Endodermal cell (in vitro differentiated cells): ENCODE data around the gene CIP2A. TPM values are rescaled to one million over a fixed set of nuclear protein-coding genes. Genes with fewer than 3 reads are reported as not detected.

ENCODE experiments used
- DNase-seq: peaks from one replicate; pipeline ENCODE4 v3.0.0-alpha.2; 2017
- H3K27ac ChIP-seq: 2 replicates; pipeline ENCODE4 v1.5.1; 2013; ENCODE audit warnings: mild to moderate bottlenecking, low read depth, low read length, moderate library complexity
- H3K27me3 ChIP-seq: 2 replicates; pipeline ENCODE4 v1.6.1; 2013; ENCODE audit warnings: mild to moderate bottlenecking, low read length, moderate library complexity; ENCODE audit not compliant: insufficient read depth, control insufficient read depth, poor library complexity, severe bottlenecking
- H3K36me3 ChIP-seq: 2 replicates; pipeline ENCODE4 v1.7.0; 2013; ENCODE audit warnings: mild to moderate bottlenecking, low read length, moderate library complexity; ENCODE audit not compliant: control insufficient read depth, insufficient read depth
- H3K4me1 ChIP-seq: one replicate; pipeline ENCODE4 v1.7.0; 2013; ENCODE audit warnings: low read length; ENCODE audit not compliant: control insufficient read depth, insufficient read depth
- H3K4me3 ChIP-seq: 2 replicates; pipeline ENCODE4 v1.5.1; 2013; ENCODE audit warnings: mild to moderate bottlenecking, low read length, moderate library complexity
- H3K9ac ChIP-seq: 2 replicates; pipeline ENCODE4 v1.6.1; 2013; ENCODE audit warnings: mild to moderate bottlenecking, low read length, moderate library complexity; ENCODE audit not compliant: poor library complexity, severe bottlenecking; ENCODE audit errors: extremely low read depth
- H3K9me3 ChIP-seq: 2 replicates; pipeline ENCODE4 v1.6.1; 2013; ENCODE audit warnings: mild to moderate bottlenecking, low read length, moderate library complexity; ENCODE audit not compliant: control insufficient read depth
- H3K27ac Mint-ChIP-seq: 2 replicates; pipeline ENCODE4 v1.8.0; 2020; ENCODE audit warnings: mixed read lengths
- H3K27me3 Mint-ChIP-seq: 2 replicates; pipeline ENCODE4 v1.8.0; 2021; ENCODE audit warnings: mild to moderate bottlenecking, mixed read lengths; ENCODE audit not compliant: insufficient read depth
- H3K36me3 Mint-ChIP-seq: 2 replicates; pipeline ENCODE4 v1.8.0; 2020; ENCODE audit warnings: low read depth, mixed read lengths
- H3K4me1 Mint-ChIP-seq: 2 replicates; pipeline ENCODE4 v1.8.0; 2020; ENCODE audit warnings: mixed read lengths
- H3K4me3 Mint-ChIP-seq: 2 replicates; pipeline ENCODE4 v1.8.0; 2020; ENCODE audit warnings: mild to moderate bottlenecking, moderate library complexity, mixed read lengths
- H3K9me3 Mint-ChIP-seq: 2 replicates; pipeline ENCODE4 v1.8.0; 2020; ENCODE audit warnings: mild to moderate bottlenecking, mixed read lengths
- CTCF ChIP-seq: fragments of 200-600 bp; sonication (generic); conservative IDR thresholded peaks from 2 replicates; pipeline ENCODE4 v1.5.0; 2021; ENCODE audit warnings: antibody characterized with exemption, mild to moderate bottlenecking
- WGBS, 2 experiments: methylation state at CpG; one replicate each; pipeline versions ENCODE4 v1.1.5 to v1.1.7; 2013; ENCODE audit warnings: missing lambda C conversion rate in 2 of 2, mixed read lengths in 1 of 2; ENCODE audit not compliant: insufficient coverage in 1 of 2, insufficient read length in 1 of 2; 5-methylcytosine and 5-hydroxymethylcytosine counted together
- total RNA-seq, 2 donors: library from RNA; stranded (reverse); fragmentation: NEBNext Ultra II Directional in 1 of 2; extraction: Animal tissue kit (Norgen Biotek cat#: 25700) in 1 of 2; gene quantifications; 2 replicates in 1 of 2; 3 replicates in 1 of 2; pipeline ENCODE4 v1.2.1, GENCODE V29; 2021

The CIP2A gene
- total RNA-seq, 2 donors from 2014 or later, result 30.3 to 43.6 TPM

- no peaks in the 10 kb centered on the region for H3K9me3 Mint-ChIP-seq
- H3K36me3 Mint-ChIP-seq, result peaks cover 29% of the 10 kb centered on the region
- Histone ChIP-seq H3K27ac (no peak overlapping the region), H3K36me3 (peaks cover 61% of the 10 kb centered on the region), H3K9ac (no peak overlapping the region), H3K27me3 (no peaks in the 10 kb centered on the region), H3K9me3 (no peaks in the 10 kb centered on the region), H3K4me3 (no peak overlapping the region), H3K4me1 (peaks cover 11% of the 10 kb centered on the region)
- no peak overlapping the region for H3K4me3 Mint-ChIP-seq
- H3K27ac Mint-ChIP-seq, result peak overlapping the region; percentile 85
- peaks cover 15% of the 10 kb centered on the region for H3K4me1 Mint-ChIP-seq
- H3K27me3 Mint-ChIP-seq, result no peaks in the 10 kb centered on the region
- no peak for TF ChIP-seq CTCF
- no peak for DNase-seq
- 80 to 84% methylated on average over 2 of the region's 2 CpGs for WGBS, 2 experiments
These were observed 33.2 kb downstream of the CIP2A start for GRCh38 chr3:108555966-108556581.

GRCh38 chr3:108554913-108555571 is 34.2 kb downstream of the CIP2A start:
- H3K4me3 Mint-ChIP-seq, result no peak overlapping the region
- H3K9ac ChIP-seq, result no peak overlapping the region
- TF ChIP-seq CTCF, result no peak
- H3K36me3 ChIP-seq, result peaks cover 58% of the 10 kb centered on the region
- no peaks in the 10 kb centered on the region for H3K27me3 Mint-ChIP-seq
- no peak overlapping the region for H3K27ac ChIP-seq
- H3K27me3 ChIP-seq, result no peaks in the 10 kb centered on the region
- H3K4me1 ChIP-seq, result peaks cover 11% of the 10 kb centered on the region
- H3K4me3 ChIP-seq, result no peak overlapping the region
- no peaks in the 10 kb centered on the region for H3K9me3 Mint-ChIP-seq
- H3K27ac Mint-ChIP-seq, result peak overlapping the region; percentile 85
- no peak for DNase-seq
- H3K4me1 Mint-ChIP-seq, result peaks cover 15% of the 10 kb centered on the region
- H3K36me3 Mint-ChIP-seq, result peaks cover 25% of the 10 kb centered on the region
- 83 to 90% methylated on average over 3 of the region's 3 CpGs for WGBS, 2 experiments
- H3K9me3 ChIP-seq, result no peaks in the 10 kb centered on the region

GRCh38 chr3:108554229-108554628 is 35.0 kb downstream of the CIP2A start:
- Mint-ChIP-seq H3K4me3 (no peak overlapping the region), H3K36me3 (peaks cover 24% of the 10 kb centered on the region), H3K9me3 (no peaks in the 10 kb centered on the region), H3K27ac (no peak overlapping the region), H3K4me1 (peaks cover 15% of the 10 kb centered on the region), H3K27me3 (no peaks in the 10 kb centered on the region)
- no peak overlapping the region for H3K4me3 ChIP-seq
- DNase-seq, result no peak
- TF ChIP-seq CTCF, result no peak
- no peaks in the 10 kb centered on the region for H3K27me3 ChIP-seq
- peaks cover 52% of the 10 kb centered on the region for H3K36me3 ChIP-seq
- no peak overlapping the region for H3K9ac ChIP-seq
- H3K9me3 ChIP-seq, result no peaks in the 10 kb centered on the region
- peaks cover 11% of the 10 kb centered on the region for H3K4me1 ChIP-seq
- H3K27ac ChIP-seq, result no peak overlapping the region
